Measurements from ENCODE around the gene ACVR1B. TPM values are rescaled to one million over a fixed set of nuclear protein-coding genes. Genes with fewer than 3 reads are reported as not detected.

The ACVR1B gene
- total RNA-seq, 1 experiment from 2014 or later: 16.1 TPM

- H3K4me3 Mint-ChIP-seq (ENCODE audit: unreplicated experiment): peak overlapping the region; percentile 71
- ChIA-PET POLR2A (interaction anchor here (0.6 to 3.2 kb wide), 15 partner anchors 9 to 661 kb away, joined by 3 to 36 read pairs (median 4); partner anchors contain the start of genes ATG101, KRT6A and NR4A1), CTCF (interaction anchor here (0.5 to 17.1 kb wide), 11 partner anchors 8 to 1974 kb away, joined by 3 to 560 read pairs (median 5); partner anchors contain the start of genes ATG101, NR4A1 and SMIM41)
- H3K9me3 Mint-ChIP-seq (ENCODE audit: unreplicated experiment): no peaks in the 10 kb centered on the region
- BruUV-seq (replicated peaks): TSS peak; percentile 72
- peaks cover 10% of the 10 kb centered on the region for H3K4me1 Mint-ChIP-seq (ENCODE audit: insufficient read depth, unreplicated experiment)
- H3K27me3 Mint-ChIP-seq (ENCODE audit: insufficient read depth, unreplicated experiment): peaks cover 10% of the 10 kb centered on the region
- no peaks in the 10 kb centered on the region for H3K36me3 Mint-ChIP-seq (ENCODE audit: insufficient read depth, unreplicated experiment)
- H3K27ac Mint-ChIP-seq (ENCODE audit: low read depth, unreplicated experiment): peak overlapping the region; percentile 83
- intact Hi-C loops (cut with micrococcal nuclease): no loop called here
- no peak for TF ChIP-seq CTCF (IDR thresholded peaks at IDR 0.05; ENCODE audit: unreplicated experiment)
- DNase-seq (ENCODE audit: unreplicated experiment): peak; percentile 39
These were observed 80.9 kb downstream of the ACVR1B start for GRCh38 chr12:52032446-52032803.

DNA sequence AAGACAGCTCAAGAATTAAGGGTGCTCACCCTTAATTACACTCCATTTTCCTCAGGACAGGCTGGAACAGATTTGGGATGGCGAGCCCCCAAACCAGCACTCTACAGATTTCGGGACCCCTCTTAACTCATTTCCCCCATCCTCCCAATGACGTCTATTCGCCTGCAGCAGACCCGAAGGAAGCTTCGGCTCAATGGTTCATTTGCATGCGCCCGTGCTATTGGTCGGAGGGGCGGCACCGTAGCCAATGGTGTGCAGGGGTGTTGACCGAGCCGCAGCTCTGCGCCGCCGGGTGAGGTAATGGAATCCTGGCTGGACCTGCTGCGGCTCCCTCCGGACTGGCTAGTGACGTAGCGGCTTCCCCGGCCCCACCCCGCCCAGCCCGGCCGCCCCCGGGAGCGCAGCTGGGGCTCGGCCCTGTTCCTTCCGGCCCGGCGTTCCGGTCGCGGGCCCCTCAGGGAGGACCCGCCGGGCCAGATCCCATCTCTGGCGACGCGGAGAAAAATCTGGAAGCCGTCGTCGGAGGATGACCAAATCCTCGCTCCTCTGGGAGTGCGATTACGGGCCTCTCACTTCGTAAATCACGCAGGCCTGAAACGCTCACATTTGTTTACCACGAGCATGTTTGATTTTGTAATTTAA is 81.4 kb downstream of the ACVR1B start:
- ChIA-PET POLR2A (interaction anchor here (0.6 to 3.2 kb wide), 14 partner anchors 9 to 661 kb away, joined by 3 to 36 read pairs (median 4); partner anchors contain the start of genes ATG101, KRT6A and NR4A1), CTCF (interaction anchor here (0.5 to 17.1 kb wide), 11 partner anchors 9 to 1975 kb away, joined by 3 to 560 read pairs (median 5); partner anchors contain the start of genes ATG101, NR4A1 and SMIM41)
- H3K27ac Mint-ChIP-seq (ENCODE audit: low read depth, unreplicated experiment): peak overlapping the region; percentile 83
- intact Hi-C loops (cut with micrococcal nuclease): no loop called here
- H3K9me3 Mint-ChIP-seq (ENCODE audit: unreplicated experiment): no peaks in the 10 kb centered on the region
- peak overlapping the region; percentile 71 for H3K4me3 Mint-ChIP-seq (ENCODE audit: unreplicated experiment)
- H3K36me3 Mint-ChIP-seq (ENCODE audit: insufficient read depth, unreplicated experiment): no peaks in the 10 kb centered on the region
- BruUV-seq (replicated peaks): no TSS peak
- H3K4me1 Mint-ChIP-seq (ENCODE audit: insufficient read depth, unreplicated experiment): peaks cover 10% of the 10 kb centered on the region
- H3K27me3 Mint-ChIP-seq (ENCODE audit: insufficient read depth, unreplicated experiment): peaks cover 10% of the 10 kb centered on the region
- peak; percentile 95 for DNase-seq (ENCODE audit: unreplicated experiment)
- no peak for TF ChIP-seq CTCF (IDR thresholded peaks at IDR 0.05; ENCODE audit: unreplicated experiment)

DNA sequence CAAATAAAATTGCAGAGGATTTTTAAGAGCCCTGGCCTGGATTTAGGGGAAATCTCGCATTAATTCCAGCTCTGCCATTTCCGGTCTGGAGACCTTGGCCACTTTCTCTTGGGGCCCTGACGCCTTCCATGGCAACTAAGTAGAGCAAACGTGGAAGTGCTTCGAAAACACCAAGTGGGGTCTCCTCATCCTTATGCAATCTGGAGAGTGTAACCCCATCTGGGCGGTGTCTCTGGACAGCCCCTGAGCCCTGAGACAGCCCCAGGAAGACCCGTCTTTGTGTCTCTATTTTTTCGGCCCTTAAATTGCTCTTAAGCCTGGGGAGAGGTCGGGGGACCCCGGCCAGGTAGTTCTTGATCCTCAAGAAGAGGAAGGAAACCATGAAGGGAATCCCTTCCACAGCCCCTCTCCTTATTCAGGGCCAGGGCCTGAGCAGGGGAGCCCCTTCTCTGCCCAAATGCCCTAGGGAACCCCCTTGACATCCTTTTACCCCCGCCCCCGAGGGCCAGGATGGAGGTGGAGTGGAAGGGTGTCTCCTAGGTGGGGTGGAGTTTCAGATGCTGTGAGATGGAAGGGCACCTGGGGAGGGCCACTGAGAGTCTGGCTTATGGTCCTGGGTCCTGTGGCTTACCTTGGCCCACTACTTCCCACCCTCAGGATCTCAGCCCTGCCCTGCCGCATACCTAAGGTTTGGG is 82.1 kb downstream of the ACVR1B start:
- peaks cover 10% of the 10 kb centered on the region for H3K27me3 Mint-ChIP-seq (ENCODE audit: insufficient read depth, unreplicated experiment)
- intact Hi-C loops (cut with micrococcal nuclease): no loop called here
- peaks cover 10% of the 10 kb centered on the region for H3K4me1 Mint-ChIP-seq (ENCODE audit: insufficient read depth, unreplicated experiment)
- ChIA-PET CTCF (interaction anchor here (4.3 to 17.1 kb wide), 3 partner anchors 9 to 42 kb away, joined by 19 to 560 read pairs (median 258); partner anchors contain the start of genes ATG101 and SMIM41), POLR2A (interaction anchor here (1.0 to 3.2 kb wide), 10 partner anchors 10 to 662 kb away, joined by 3 to 36 read pairs (median 6); partner anchors contain the start of genes ATG101, KRT6A and NR4A1)
- no peak for DNase-seq (ENCODE audit: unreplicated experiment)
- TF ChIP-seq CTCF (IDR thresholded peaks at IDR 0.05; ENCODE audit: unreplicated experiment): no peak
- H3K4me3 Mint-ChIP-seq (ENCODE audit: unreplicated experiment): peak overlapping the region; percentile 71
- H3K9me3 Mint-ChIP-seq (ENCODE audit: unreplicated experiment): no peaks in the 10 kb centered on the region
- peak overlapping the region; percentile 83 for H3K27ac Mint-ChIP-seq (ENCODE audit: low read depth, unreplicated experiment)
- TSS peak; percentile 98 for BruUV-seq (replicated peaks)
- no peaks in the 10 kb centered on the region for H3K36me3 Mint-ChIP-seq (ENCODE audit: insufficient read depth, unreplicated experiment)

GRCh38 chr12:52035190-52035589 is 83.7 kb downstream of the ACVR1B start:
- Mint-ChIP-seq H3K4me1 (ENCODE audit: insufficient read depth, unreplicated experiment) (peaks cover 10% of the 10 kb centered on the region), H3K9me3 (ENCODE audit: unreplicated experiment) (no peaks in the 10 kb centered on the region), H3K27ac (ENCODE audit: low read depth, unreplicated experiment) (no peak overlapping the region), H3K4me3 (ENCODE audit: unreplicated experiment) (no peak overlapping the region), H3K27me3 (ENCODE audit: insufficient read depth, unreplicated experiment) (peaks cover 10% of the 10 kb centered on the region), H3K36me3 (ENCODE audit: insufficient read depth, unreplicated experiment) (no peaks in the 10 kb centered on the region)
- intact Hi-C loops (cut with micrococcal nuclease): no loop called here
- no TSS peak for BruUV-seq (replicated peaks)
- DNase-seq (ENCODE audit: unreplicated experiment): no peak
- ChIA-PET POLR2A (no interaction called here), CTCF (interaction anchor here (2.2 to 4.3 kb wide), 2 partner anchors 10 to 11 kb away, joined by 11 to 19 read pairs; no protein-coding TSS in a partner anchor)
- no peak for TF ChIP-seq CTCF (IDR thresholded peaks at IDR 0.05; ENCODE audit: unreplicated experiment)

Data from MCF 10A (cell line).